Activated CD4-positive, alpha-beta T cell treated with anti-CD3 and anti-CD28 coated beads, Interleukin-2, amount 50 U/mL, for 16 hours (primary cell): Measurements from ENCODE around the gene HIPK2.
"Not testable (repeated sequence)": the region's sequence is repeated elsewhere in the genome, so short reads cannot be mapped to it uniquely, and the experiment has no call there.

ENCODE experiments used
- DNase-seq: peaks from one replicate; pipeline ENCODE4 v3.0.0-alpha.2; 2020

HIPK2 gene

DNA sequence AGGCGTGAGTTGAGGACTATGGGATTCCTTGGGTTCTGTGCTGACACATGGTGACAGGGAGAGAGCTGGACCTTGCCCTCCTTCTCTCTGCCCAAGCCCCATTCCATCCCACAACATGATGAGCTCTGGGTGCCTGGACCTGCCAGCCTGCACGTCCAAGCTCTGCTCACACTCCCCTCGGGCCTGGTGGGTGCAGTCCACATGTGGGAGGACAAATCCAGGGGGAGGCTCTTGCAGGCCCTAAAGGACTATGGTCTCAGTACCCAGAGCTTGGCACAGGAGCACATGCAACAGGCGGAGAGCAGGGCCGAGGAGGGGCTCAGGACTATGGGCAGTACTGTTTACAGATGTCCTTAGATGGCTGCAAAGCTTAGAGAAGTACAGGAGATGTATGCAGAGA, 162.9 kb downstream of the HIPK2 start:
- no peak for DNase-seq

DNA sequence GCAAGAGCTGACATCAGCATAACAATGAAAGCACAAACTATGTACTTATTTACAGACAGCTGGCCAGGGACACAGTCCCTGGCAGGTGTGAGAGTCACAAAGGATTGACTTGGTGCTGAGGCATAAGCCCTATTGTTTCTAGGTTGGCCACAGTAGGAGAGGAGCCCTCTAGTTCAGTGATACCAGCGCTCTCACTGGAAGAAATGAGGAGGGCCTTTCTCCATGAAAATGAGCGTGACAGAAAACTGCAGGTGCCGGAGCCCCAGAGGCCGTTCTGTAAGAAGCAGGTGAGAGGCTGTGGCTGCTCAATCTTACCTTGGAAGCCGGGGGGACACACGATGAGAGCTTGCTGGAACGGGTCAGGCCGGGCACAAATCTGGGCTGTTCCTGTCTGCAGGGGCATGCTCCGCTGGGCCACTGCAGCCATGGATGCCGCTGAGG, 163.8 kb downstream of the HIPK2 start:
- no peak for DNase-seq

GRCh38 chr7:139611556-139611955, 166.2 kb downstream of the HIPK2 start:
- DNase-seq: not testable (repeated sequence)

DNA sequence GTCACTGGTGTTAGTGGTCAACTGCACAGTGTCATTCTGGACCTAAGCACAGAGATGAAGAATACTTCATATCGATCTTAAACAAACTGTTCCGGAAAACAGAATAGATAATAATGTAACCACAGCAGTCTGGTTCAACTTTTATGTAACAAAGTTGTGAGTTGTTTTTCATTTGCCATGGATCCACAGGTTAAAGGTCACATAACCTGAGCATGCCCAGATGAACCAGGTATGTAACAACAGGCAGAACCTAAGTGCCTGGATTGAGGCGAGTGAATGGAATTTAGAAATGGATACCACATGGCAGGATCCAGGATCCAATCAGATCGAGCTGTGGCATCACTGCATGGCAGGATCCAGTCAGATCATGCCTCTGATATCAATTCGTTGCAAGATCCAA, 167.2 kb downstream of the HIPK2 start:
- DNase-seq: no peak

DNA sequence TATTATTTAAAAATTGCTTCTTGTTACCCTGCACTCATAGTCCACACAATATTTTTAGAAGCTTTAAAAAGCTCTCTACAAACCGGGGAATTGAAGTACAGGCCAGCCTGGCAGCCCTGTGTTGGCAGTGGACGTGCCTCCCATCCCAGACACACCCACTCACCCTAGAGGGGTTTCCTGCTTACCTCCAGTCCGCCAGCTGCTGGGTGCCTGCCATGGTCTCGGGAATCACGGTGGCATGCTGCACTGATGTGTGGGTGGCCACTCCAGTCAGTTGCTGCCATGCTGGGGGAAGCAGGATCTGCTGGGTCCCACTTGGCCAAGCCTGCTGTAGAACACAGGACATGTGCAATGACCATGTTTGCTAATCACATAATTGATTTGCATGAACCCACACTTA, 173.9 kb downstream of the HIPK2 start:
- no peak for DNase-seq

GRCh38 chr7:139603282-139603681, 174.5 kb downstream of the HIPK2 start:
- DNase-seq: no peak

DNA sequence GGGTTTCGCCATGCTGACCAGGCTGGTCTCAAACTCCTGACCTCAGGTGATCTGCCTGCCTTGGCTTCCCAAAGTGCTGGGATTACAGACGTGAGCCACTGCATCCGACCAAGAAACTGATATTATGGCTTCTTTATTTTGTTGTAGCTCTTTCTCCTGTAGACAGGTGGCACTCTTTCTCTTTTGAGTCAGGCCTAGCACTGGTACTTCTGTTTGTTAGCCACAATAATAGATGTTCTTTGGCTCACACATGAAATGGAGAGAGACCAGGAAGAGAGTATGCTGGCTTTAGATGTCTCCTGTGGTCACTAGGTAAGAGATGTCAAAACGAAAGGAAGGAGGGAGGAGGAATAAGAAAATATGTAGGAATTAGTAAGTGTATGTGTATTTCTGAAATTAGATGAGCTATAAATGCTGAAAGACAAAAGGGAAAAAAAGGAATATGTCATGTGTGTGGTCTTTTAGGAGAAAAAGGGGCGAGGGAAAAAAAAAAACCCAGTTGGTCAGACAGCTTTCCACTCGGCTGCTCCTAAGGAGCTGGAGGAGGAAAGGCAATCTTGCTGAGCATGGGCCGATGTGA, 175.6 kb downstream of the HIPK2 start:
- DNase-seq: peak; percentile 36

- no peak for DNase-seq
Observed at GRCh38 chr7:139601176-139601575, 176.6 kb downstream of the HIPK2 start.

GRCh38 chr7:139600306-139600705, 177.5 kb downstream of the HIPK2 start:
- no peak for DNase-seq

DNA sequence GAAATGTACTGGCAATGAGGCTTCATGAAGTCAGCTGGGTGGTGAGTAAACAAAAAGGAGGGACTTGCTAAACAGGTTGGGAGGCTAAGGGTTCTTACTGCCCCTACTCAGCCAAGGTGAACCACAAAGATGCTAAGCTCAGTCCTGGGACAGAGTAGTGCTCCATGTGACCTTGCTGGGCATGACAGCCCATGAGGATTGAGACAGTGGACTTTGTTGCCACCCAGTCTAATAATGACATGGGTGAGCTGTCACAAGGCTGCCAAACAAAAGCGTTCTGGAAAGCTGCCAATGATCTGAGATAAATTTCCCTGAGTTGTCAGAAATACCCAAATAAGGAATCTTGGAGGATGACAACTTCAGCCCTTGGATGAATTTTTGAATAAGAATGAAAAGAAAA, 179.2 kb downstream of the HIPK2 start:
- DNase-seq: no peak

DNA sequence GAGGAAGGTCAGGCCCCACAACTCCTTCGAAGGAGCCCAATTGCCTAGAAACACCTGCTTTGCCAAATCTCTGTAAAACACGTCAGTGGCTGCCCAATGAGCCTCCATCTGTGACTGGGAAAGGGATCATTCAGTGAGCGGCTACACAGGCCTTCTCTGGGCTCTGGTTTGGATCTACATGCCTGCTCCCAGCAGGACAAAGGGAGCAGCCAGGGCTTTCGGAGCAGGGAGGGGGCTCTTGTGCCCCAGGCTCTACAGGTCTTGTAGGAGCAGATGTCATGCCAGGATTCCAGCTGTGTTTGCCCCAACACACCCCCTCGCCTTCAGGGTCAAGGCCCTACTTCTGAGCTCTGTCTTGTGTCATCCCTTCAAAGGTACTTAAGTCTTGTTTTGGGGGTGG, 180.8 kb downstream of the HIPK2 start:
- DNase-seq: no peak

DNA sequence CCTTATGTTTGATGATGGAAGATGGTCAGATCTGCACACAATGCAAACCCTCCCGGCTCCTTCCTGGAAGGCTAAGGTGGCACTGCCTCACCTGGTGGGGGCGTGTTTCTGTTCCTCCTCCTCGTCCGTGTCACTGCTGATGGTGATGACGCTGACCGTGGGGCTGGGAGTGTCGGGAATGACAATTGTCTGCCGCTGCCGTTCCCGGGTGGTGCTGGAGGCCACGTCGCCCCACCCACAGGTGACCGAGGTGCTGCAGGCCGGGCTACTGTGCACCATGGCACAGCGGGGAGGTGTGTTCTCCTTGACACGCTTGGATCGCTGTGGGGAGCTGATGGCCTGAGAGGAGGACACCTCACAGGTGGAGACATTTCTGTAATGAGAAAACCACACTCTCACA, 181.2 kb downstream of the HIPK2 start:
- no peak for DNase-seq

- DNase-seq: no peak
Observed at GRCh38 chr7:139595806-139596205, 182.0 kb downstream of the HIPK2 start.

DNA sequence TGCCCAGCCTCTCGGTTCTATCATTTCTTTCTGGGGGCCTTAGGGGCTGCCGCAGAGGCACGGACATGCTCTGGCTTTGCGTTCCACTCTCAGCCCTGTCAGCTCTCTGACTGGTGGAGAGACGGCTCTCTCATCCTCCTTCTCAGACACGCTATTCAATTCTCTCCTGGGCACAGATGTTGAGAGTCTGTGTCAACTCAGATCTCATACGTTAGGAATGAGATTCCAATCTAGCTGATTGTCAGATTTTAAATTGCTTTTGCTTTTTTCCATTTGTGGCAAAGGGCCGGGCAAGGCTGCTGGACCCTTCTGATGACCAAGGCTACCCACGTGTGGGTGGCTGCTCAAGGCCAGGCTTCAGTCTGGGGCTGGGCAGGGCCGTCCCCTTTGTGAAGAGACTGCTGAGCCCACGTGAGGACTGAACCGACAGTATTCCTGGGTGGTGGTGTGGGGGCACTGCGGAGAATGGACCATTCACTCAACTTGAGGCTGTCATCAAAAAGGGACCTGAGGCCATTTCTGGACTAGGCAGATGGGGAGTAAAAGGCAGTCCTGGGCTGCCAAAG, 182.8 kb downstream of the HIPK2 start:
- no peak for DNase-seq

GRCh38 chr7:139594090-139594489, 183.7 kb downstream of the HIPK2 start:
- DNase-seq: no peak

GRCh38 chr7:139592801-139593461, 184.9 kb downstream of the HIPK2 start:
- DNase-seq: no peak

GRCh38 chr7:139591550-139592195, 186.1 kb downstream of the HIPK2 start:
- no peak for DNase-seq

DNA sequence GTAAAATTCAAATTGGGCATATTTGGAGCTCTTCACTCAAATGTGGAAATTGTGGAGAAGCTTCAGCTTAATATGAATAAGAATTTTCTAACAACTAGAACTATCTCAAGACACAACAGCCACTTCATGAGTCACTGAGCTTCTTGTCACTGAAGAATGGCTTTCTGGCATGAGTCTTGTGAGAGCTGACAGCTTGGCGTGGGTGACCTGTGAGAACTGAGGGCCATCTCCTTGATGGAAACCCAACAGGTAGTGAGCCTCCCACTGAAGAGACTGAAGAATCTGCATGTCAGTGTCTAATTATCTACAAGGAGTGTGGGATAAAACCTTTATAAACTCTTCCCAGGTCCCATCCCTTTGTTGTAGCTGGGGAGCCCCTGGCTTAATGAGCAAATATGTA, 188.3 kb downstream of the HIPK2 start:
- no peak for DNase-seq

DNA sequence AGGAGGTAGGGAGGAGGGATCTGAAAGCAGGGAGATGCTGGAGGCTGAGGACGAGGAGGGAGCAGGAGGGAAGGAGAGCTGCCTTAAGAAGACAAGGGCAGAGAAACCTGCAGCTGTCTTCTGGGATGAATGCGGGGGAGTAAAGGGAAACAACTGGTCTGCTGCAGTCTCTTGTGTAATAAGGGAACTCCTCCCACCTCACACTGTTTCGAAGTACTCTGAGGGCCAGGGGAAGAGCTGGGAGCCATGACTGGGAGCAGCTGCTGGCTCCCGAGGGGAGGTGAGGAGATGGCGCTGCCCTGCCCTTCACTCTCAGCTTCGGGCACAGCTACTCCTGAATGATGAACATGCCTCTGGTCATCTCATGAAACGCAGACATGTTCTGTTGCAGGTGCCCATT, 189.2 kb downstream of the HIPK2 start:
- no peak for DNase-seq

DNA sequence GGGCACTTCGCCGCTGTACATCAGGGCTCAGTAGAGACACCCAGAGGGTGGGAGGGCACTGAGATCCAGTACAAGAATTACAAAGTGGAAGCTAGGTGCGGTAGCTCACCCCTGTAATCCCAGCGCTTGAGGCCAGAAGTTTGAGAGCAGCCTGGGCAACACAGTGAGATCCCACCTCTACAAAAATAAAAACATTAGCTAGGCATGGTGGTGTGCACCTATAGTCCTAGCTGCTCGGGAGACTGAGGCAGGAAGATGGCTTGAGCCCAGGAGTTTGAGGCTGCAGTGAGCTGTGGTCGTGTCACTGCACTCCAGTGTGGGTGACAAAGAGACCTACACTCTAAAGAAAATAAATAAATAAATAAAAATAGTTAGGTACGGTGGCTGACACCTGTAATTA, 190.3 kb downstream of the HIPK2 start:
- no peak for DNase-seq

DNA sequence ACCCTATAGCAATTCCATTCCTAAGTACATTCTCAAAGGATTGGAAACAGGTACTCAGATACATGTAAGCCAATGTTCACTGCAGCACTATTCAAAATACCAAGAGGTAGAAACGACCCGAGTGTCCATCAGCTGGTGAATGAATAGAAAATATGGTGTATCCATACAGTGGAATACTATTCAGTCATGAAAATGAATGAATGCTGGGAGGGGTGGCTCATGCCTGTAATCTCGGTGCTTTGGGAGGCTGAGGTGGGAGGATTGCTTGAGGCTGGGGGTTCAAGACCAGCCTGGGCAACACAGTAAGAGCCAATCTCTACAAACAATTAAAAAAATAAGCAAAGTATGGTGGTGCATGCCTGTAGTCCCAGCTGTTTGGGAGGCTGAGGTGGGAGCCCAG, 191.5 kb downstream of the HIPK2 start:
- DNase-seq: no peak

DNA sequence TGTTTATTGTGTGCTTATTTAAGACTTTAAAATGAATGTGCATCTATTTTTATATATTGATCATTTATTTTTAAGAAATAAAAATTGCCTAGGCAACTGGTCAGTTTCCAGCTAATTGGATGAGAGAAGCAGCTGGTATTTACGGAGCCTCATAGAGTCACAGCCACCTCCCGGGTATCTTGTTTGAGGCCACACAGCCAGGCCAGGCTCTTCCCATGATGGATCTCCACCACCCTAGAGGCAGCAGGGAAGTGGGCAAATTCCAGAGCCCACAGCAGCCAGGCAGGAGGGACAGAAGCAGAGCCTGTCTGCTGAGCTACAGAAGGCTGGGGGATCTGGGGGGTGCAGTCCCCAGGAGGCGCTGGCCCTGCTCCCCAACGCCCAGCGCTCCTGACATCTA, 192.8 kb downstream of the HIPK2 start:
- DNase-seq: no peak

- DNase-seq: no peak
Observed at GRCh38 chr7:139583826-139584553, 193.8 kb downstream of the HIPK2 start.
